ENCODE measurements around the gene VAV1. TPM values are rescaled to one million over a fixed set of nuclear protein-coding genes. Genes with fewer than 3 reads are reported as not detected.

The VAV1 gene
- total and polyA plus RNA-seq, 8 donors = 1.7 to 130 (median 3.9) TPM

GRCh38 chr19:6750062-6750461, 22.4 kb upstream of the VAV1 start:
- Histone ChIP-seq H3K4me1 (peaks cover 14 to 31% (median 22%) of the 10 kb centered on the region in 4 donors), H3K4me3 (no peak overlapping the region), H3K27me3 (no peaks in the 10 kb centered on the region), H3K36me3 (peaks cover 55 to 89% (median 87%) of the 10 kb centered on the region in 4 donors), H3K9me3 (no peaks in the 10 kb centered on the region), H3K27ac (peak overlapping the region in 3 of 5 donors; percentile 21 to 32 (median 31))
- peak in 1 of 2 donors; percentile 63 for DNase-seq
- intact Hi-C loops (cut with DNase I; ENCODE audit: low total_unique reads) = no loop called here
- TF ChIP-seq POLR2AphosphoS5 (IDR thresholded peaks at IDR 0.05) = no peak
- TF ChIP-seq, protein P1, sequence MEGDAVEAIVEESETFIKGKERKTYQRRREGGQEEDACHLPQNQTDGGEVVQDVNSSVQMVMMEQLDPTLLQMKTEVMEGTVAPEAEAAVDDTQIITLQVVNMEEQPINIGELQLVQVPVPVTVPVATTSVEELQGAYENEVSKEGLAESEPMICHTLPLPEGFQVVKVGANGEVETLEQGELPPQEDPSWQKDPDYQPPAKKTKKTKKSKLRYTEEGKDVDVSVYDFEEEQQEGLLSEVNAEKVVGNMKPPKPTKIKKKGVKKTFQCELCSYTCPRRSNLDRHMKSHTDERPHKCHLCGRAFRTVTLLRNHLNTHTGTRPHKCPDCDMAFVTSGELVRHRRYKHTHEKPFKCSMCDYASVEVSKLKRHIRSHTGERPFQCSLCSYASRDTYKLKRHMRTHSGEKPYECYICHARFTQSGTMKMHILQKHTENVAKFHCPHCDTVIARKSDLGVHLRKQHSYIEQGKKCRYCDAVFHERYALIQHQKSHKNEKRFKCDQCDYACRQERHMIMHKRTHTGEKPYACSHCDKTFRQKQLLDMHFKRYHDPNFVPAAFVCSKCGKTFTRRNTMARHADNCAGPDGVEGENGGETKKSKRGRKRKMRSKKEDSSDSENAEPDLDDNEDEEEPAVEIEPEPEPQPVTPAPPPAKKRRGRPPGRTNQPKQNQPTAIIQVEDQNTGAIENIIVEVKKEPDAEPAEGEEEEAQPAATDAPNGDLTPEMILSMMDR (IDR thresholded peaks at IDR 0.05) = no peak
- no peak for TF ChIP-seq POLR2A (IDR thresholded peaks at IDR 0.05)
- no peak for TF ChIP-seq EP300 (IDR thresholded peaks at IDR 0.05)
- 58 to 98% (median 71%) methylated on average over 7 to 20 of the region's 20 CpGs for WGBS, 5 donors

- TF ChIP-seq POLR2AphosphoS5 (IDR thresholded peaks at IDR 0.05) = no peak
- TF ChIP-seq, protein P1 (IDR thresholded peaks at IDR 0.05) = no peak
- TF ChIP-seq EP300 (IDR thresholded peaks at IDR 0.05) = no peak
- TF ChIP-seq POLR2A (IDR thresholded peaks at IDR 0.05) = no peak
- H3K4me3 ChIP-seq = no peak overlapping the region
- no peak for DNase-seq
- no peak overlapping the region for H3K27ac ChIP-seq
- H3K36me3 ChIP-seq = peaks cover 52 to 87% (median 81%) of the 10 kb centered on the region in 4 donors
- 93 to 96% (median 94%) methylated on average over 16 of the region's 16 CpGs for whole genome bisulfite sequencing, 5 donors
- H3K27me3 ChIP-seq = no peaks in the 10 kb centered on the region
- intact Hi-C loops (cut with DNase I; ENCODE audit: low total_unique reads) = no loop called here
- H3K4me1 ChIP-seq = peaks cover 8 to 22% (median 15%) of the 10 kb centered on the region in 4 donors
- no peaks in the 10 kb centered on the region for H3K9me3 ChIP-seq
These were observed 21.3 kb upstream of the VAV1 start for GRCh38 chr19:6751189-6751588.

- no peaks in the 10 kb centered on the region for H3K27me3 ChIP-seq
- H3K36me3 ChIP-seq = peaks cover 38 to 77% (median 68%) of the 10 kb centered on the region in 4 donors
- H3K4me1 ChIP-seq = peaks cover 8 to 22% (median 15%) of the 10 kb centered on the region in 4 donors
- intact Hi-C loops (cut with DNase I; ENCODE audit: low total_unique reads) = no loop called here
- TF ChIP-seq POLR2AphosphoS5 (IDR thresholded peaks at IDR 0.05) = no peak
- no peak for TF ChIP-seq POLR2A (IDR thresholded peaks at IDR 0.05)
- TF ChIP-seq, protein P1 (IDR thresholded peaks at IDR 0.05) = no peak
- TF ChIP-seq EP300 (IDR thresholded peaks at IDR 0.05) = no peak
- peak in 1 of 2 donors; percentile 91 for DNase-seq
- no peaks in the 10 kb centered on the region for H3K9me3 ChIP-seq
- WGBS, 5 donors = 45 to 84% (median 51%) methylated on average over 23 to 50 of the region's 50 CpGs
- peak overlapping the region; percentile 36 to 49 (median 41) for H3K4me3 ChIP-seq
- H3K27ac ChIP-seq = peak overlapping the region; percentile 69 to 83 (median 81)
These were observed 20.0 kb upstream of the VAV1 start for GRCh38 chr19:6752256-6753177.

GRCh38 chr19:6753178-6754031, 19.1 kb upstream of the VAV1 start:
- TF ChIP-seq POLR2AphosphoS5 (IDR thresholded peaks at IDR 0.05) = peak in 2 of 3 donors; percentile 29 to 68
- TF ChIP-seq, protein P1 (IDR thresholded peaks at IDR 0.05) = peak in 5 of 7 experiments; percentile 39 to 62 (median 43)
- no peak for TF ChIP-seq POLR2A (IDR thresholded peaks at IDR 0.05)
- TF ChIP-seq EP300 (IDR thresholded peaks at IDR 0.05) = no peak
- H3K36me3 ChIP-seq = peaks cover 34 to 72% (median 62%) of the 10 kb centered on the region in 4 donors
- WGBS, 5 donors = 5 to 14% (median 7%) methylated on average over 39 to 50 of the region's 50 CpGs
- H3K27me3 ChIP-seq = no peaks in the 10 kb centered on the region
- peak overlapping the region; percentile 36 to 49 (median 41) for H3K4me3 ChIP-seq
- peaks cover 8 to 22% (median 15%) of the 10 kb centered on the region in 4 donors for H3K4me1 ChIP-seq
- no peaks in the 10 kb centered on the region for H3K9me3 ChIP-seq
- peak overlapping the region; percentile 69 to 83 (median 81) for H3K27ac ChIP-seq
- DNase-seq = peak; percentile 87 to 96
- intact Hi-C loops (cut with DNase I; ENCODE audit: low total_unique reads) = no loop called here
